ENCODE measurements around the gene CMTM3. TPM values are rescaled to one million over a fixed set of nuclear protein-coding genes. Genes with fewer than 3 reads are reported as not detected.

CMTM3 gene
- total RNA-seq, 1 experiment from 2014 or later: 4.3 TPM

DNA sequence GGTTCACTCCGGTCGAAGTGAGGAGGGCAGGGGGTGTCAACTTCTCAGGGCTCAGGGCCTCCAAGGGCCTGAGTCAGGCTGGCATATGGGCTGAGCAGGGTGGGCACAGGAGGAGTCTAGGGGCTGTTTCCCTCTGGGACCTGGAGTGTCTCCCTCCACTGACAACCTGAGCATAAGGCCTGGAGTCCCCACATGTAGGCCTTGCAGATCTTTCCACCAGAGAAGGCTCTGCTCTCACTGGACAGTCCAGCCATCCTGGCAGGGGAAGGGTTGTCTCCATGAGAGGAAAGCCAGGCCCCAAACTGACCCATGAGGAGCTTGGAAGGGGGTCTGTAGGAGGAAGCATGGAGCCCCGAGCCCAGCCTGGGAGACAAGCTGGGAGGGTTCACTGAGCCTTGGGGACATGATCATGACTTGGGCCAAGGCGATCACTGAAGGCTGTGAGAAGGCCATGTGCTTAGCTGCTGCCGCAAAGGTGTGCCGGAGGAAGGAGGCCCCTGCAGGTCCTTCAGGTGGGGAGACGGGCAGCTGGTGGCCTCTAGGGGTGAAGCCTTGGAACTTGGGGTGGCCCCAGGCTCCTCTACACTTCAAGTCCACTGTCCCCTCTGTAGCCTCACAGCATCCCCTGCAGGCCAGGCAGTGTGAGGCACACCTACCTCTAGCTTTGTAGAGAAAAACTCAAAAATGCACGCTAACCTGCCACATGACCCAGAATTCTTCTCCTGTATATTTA lies 15.4 kb upstream of the CMTM3 start:
- Mint-ChIP-seq H3K4me3 (ENCODE audit: unreplicated experiment) (no peak overlapping the region), H3K4me1 (ENCODE audit: insufficient read depth, unreplicated experiment) (no peaks in the 10 kb centered on the region), H3K27ac (ENCODE audit: low read depth, unreplicated experiment) (no peak overlapping the region), H3K27me3 (ENCODE audit: insufficient read depth, unreplicated experiment) (no peaks in the 10 kb centered on the region), H3K9me3 (ENCODE audit: unreplicated experiment) (no peaks in the 10 kb centered on the region), H3K36me3 (ENCODE audit: insufficient read depth, unreplicated experiment) (peaks cover 6% of the 10 kb centered on the region)
- ChIA-PET POLR2A (no interaction called here), CTCF (interaction anchor here (0.5 to 1.2 kb wide), 7 partner anchors 14 to 310 kb away, joined by 3 to 4 read pairs (median 3); no protein-coding TSS in a partner anchor)
- intact Hi-C loops (cut with micrococcal nuclease): loop anchor here (2.0 kb wide), 1 partner anchor 110 kb away; no protein-coding TSS in a partner anchor
- TF ChIP-seq CTCF (IDR thresholded peaks at IDR 0.05; ENCODE audit: unreplicated experiment): peak; percentile 54
- peak; percentile 53 for DNase-seq (ENCODE audit: unreplicated experiment)
- no TSS peak for BruUV-seq (replicated peaks)

GRCh38 chr16:66590322-66590721 lies 14.2 kb upstream of the CMTM3 start:
- no TSS peak for BruUV-seq (replicated peaks)
- ChIA-PET CTCF (interaction anchor here (1.0 to 1.1 kb wide), 3 partner anchors 8 to 107 kb away, joined by 3 to 5 read pairs (median 3); no protein-coding TSS in a partner anchor), POLR2A (no interaction called here)
- intact Hi-C loops (cut with micrococcal nuclease): no loop called here
- H3K9me3 Mint-ChIP-seq (ENCODE audit: unreplicated experiment): no peaks in the 10 kb centered on the region
- H3K36me3 Mint-ChIP-seq (ENCODE audit: insufficient read depth, unreplicated experiment): no peaks in the 10 kb centered on the region
- H3K4me3 Mint-ChIP-seq (ENCODE audit: unreplicated experiment): no peak overlapping the region
- no peak for TF ChIP-seq CTCF (IDR thresholded peaks at IDR 0.05; ENCODE audit: unreplicated experiment)
- H3K4me1 Mint-ChIP-seq (ENCODE audit: insufficient read depth, unreplicated experiment): no peaks in the 10 kb centered on the region
- no peaks in the 10 kb centered on the region for H3K27me3 Mint-ChIP-seq (ENCODE audit: insufficient read depth, unreplicated experiment)
- H3K27ac Mint-ChIP-seq (ENCODE audit: low read depth, unreplicated experiment): no peak overlapping the region
- no peak for DNase-seq (ENCODE audit: unreplicated experiment)

- ChIA-PET CTCF (interaction anchor here (1.0 to 1.1 kb wide), 3 partner anchors 9 to 108 kb away, joined by 3 to 5 read pairs (median 3); no protein-coding TSS in a partner anchor), POLR2A (no interaction called here)
- H3K27ac Mint-ChIP-seq (ENCODE audit: low read depth, unreplicated experiment): no peak overlapping the region
- no peaks in the 10 kb centered on the region for H3K9me3 Mint-ChIP-seq (ENCODE audit: unreplicated experiment)
- no peak overlapping the region for H3K4me3 Mint-ChIP-seq (ENCODE audit: unreplicated experiment)
- no peak for TF ChIP-seq CTCF (IDR thresholded peaks at IDR 0.05; ENCODE audit: unreplicated experiment)
- intact Hi-C loops (cut with micrococcal nuclease): no loop called here
- no peak for DNase-seq (ENCODE audit: unreplicated experiment)
- no peaks in the 10 kb centered on the region for H3K4me1 Mint-ChIP-seq (ENCODE audit: insufficient read depth, unreplicated experiment)
- no peaks in the 10 kb centered on the region for H3K27me3 Mint-ChIP-seq (ENCODE audit: insufficient read depth, unreplicated experiment)
- no peaks in the 10 kb centered on the region for H3K36me3 Mint-ChIP-seq (ENCODE audit: insufficient read depth, unreplicated experiment)
- BruUV-seq (replicated peaks): no TSS peak
Observed at GRCh38 chr16:66591018-66591417, 13.5 kb upstream of the CMTM3 start.

DNA sequence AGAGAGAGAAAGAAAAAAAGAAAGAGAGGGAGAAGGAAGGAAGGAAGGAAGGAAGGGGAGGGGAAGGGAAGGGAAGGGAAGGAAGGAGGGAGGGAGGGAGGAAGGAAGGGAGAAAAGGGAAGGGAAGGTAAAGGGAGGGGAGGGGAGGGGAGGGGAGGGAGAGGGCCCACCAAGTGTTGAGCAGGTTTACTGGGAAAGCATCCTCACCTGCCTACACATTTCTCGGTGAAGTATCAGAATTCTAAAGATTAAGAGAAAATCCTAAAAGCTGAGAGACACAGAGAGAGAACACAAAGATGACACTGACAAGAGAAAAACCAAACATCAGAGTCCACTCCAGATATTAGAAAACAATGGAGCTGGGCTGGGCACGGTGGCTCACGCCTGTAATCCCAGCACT lies 12.3 kb upstream of the CMTM3 start:
- no peaks in the 10 kb centered on the region for H3K9me3 Mint-ChIP-seq (ENCODE audit: unreplicated experiment)
- CTCF ChIA-PET: interaction anchor here (0.6 to 0.7 kb wide), 2 partner anchors 134 to 807 kb away, joined by 3 to 4 read pairs; no protein-coding TSS in a partner anchor
- no TSS peak for BruUV-seq (replicated peaks)
- no peak overlapping the region for H3K27ac Mint-ChIP-seq (ENCODE audit: low read depth, unreplicated experiment)
- no peaks in the 10 kb centered on the region for H3K36me3 Mint-ChIP-seq (ENCODE audit: insufficient read depth, unreplicated experiment)
- no peaks in the 10 kb centered on the region for H3K4me1 Mint-ChIP-seq (ENCODE audit: insufficient read depth, unreplicated experiment)
- TF ChIP-seq CTCF (IDR thresholded peaks at IDR 0.05; ENCODE audit: unreplicated experiment): no peak
- no peaks in the 10 kb centered on the region for H3K27me3 Mint-ChIP-seq (ENCODE audit: insufficient read depth, unreplicated experiment)
- DNase-seq (ENCODE audit: unreplicated experiment): no peak
- intact Hi-C loops (cut with micrococcal nuclease): no loop called here
- no peak overlapping the region for H3K4me3 Mint-ChIP-seq (ENCODE audit: unreplicated experiment)
- POLR2A ChIA-PET: no interaction called here
